Dermis microvascular lymphatic vessel endothelial cell (primary cell): ENCODE results near the gene PINLYP. TPM values are rescaled to one million over a fixed set of nuclear protein-coding genes. Genes with fewer than 3 reads are reported as not detected.
"Not testable (repeated sequence)": the region's sequence is repeated elsewhere in the genome, so short reads cannot be mapped to it uniquely, and the experiment has no call there.

Experiments
- DNase-seq, 2 donors: peaks; one replicate each; pipeline versions ENCODE4 v3.0.0 to v3.0.0-alpha.2; 2010; ENCODE audit warnings: low read depth in 2 of 2
- total RNA-seq: library from RNA; depleted of rRNA; stranded (reverse); fragments of >200 nt; gene quantifications from 2 replicates; pipeline ENCODE4 v1.2.1, GENCODE V29; 2014

PINLYP gene
- total RNA-seq, 1 donor from 2014 or later: 4.5 TPM

DNA sequence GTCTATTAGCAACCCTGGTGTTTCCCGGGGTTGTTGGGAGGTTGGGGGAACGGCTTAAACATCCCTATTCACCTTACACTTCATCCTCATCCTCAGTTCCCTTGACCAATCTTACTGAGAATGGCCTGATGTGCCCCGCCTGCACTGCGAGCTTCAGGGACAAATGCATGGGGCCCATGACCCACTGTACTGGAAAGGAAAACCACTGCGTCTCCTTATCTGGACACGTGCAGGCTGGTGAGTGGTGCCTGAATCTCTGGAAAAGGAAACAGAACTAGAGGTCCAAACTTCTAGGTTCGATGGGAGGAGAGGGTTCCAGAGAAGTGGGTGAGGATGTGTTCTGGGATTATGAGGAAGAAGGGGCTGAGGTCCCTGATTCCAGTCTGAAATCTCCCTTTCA lies 5.9 kb downstream of the PINLYP start:
- no peak for DNase-seq

DNA sequence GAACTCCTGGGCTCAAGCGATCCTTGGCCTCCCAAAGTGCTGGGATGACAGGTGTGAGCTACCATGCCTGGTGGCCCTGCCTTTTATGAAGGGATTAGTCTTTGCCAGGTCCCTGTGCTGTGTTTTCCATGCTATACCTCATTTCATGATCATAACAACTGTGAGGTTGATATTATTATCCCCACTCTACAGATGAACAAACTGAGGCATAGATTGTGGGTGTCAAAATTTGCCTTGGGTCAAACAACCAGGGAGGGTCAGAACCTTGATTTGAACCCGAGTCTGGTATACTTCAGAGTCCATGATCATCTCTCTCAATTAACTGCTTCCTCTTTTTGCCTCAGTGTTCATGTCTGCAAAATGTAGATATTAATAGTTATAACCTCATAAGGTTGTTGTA lies 6.9 kb downstream of the PINLYP start:
- no peak for DNase-seq

- DNase-seq: no peak
Measured at GRCh38 chr19:43584484-43584883, 8.9 kb downstream of the PINLYP start.

DNA sequence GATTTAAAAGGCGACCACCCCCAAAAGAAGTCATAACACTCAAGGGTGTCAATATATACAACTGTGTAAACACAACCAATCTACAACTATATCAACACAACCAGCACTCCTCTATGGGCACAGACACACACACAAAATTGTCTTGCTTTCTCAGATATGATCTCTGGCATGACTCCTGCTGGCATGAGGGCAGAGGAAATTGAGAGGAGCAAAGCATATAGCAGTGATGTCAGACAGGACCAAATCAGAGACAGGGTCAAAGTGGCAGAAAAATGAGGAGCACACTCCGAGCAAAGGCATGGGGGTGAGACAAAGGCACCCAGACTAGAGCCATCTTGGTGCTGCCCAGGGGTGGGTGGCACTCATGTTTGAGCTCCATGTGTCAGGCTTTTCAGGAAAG lies 10.7 kb downstream of the PINLYP start:
- DNase-seq: no peak

DNA sequence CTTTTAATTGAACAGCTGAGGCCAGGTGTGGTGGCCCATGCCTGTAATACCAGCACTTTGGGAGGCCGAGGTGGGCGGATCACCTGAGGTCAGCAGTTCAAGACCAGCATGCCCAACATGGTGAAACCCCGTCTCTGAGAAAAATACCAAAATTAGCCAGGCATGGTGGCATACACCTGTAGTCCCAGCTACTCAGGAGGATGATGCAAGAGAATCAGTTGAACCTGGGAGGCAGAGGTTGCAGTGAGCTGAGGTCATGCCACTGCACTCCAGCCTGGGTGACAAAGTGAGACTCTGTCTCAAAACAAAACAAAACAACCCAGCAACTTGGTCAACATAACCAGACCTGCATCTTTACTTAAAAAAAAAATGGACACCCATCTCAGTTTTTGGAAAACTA lies 11.4 kb downstream of the PINLYP start:
- not testable (repeated sequence) for DNase-seq

DNA sequence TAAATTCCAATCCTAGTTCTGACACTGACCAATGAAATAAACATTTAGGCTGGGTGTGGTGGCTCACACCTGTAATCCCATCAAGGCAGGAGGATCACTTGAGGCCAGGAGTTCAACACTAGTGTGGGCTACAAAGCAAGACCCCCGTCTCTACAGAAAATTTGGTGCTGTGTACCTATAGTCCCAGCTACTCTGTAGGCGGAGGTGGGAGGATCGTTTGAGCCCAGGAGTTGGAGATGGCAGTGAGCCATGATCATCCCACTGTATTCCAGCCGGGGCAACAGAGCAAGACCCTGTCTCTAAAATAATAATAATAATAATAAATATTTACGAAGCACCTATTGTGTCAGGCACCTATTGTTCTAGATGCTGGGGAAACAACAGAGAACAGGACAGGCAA lies 13.7 kb downstream of the PINLYP start:
- DNase-seq: no peak

- DNase-seq: no peak
Measured at GRCh38 chr19:43589678-43590077, 14.1 kb downstream of the PINLYP start.

DNA sequence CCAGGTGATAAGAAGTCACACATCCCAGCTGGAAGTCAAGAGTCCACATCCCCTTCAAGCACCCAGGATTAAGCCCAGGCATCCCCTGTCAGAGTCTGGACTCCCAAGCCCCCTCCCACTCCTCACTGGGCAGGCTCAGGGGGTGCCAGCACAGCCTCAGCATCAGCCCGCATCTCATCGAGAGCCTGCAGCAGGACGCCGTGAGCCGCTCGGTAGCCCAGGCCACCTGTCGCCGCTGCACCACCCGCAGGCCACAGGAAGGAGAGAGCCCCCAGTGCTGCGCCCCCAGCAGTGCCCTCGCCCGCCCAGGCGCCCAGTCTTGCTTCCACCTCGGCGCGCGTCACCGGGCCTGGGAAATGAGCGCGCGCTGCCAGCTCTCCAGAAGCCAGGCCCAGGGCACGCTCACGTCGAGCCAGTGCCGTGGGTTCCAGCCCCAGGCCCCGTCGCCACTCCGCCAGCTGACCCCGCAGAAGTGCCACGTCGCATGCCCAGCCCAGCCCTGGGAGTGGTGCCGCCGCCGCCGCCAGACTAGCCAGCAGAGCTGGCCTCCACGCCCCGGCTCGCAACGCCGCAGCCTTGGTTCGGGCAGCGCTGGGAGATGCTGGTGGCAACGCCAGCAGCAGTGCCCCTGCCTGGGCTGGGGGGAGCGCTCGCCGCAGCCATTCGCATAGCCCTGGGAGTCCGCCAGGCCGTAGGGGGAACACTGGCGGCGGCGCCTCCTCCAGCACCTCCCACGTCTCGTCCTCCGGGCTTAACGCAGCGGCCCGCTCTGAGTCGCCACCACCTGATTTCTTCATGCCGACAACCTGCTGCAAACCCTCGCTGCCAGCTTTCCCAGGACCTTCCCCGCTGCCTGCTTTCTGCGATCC lies 16.5 kb downstream of the PINLYP start:
- no peak for DNase-seq

DNA sequence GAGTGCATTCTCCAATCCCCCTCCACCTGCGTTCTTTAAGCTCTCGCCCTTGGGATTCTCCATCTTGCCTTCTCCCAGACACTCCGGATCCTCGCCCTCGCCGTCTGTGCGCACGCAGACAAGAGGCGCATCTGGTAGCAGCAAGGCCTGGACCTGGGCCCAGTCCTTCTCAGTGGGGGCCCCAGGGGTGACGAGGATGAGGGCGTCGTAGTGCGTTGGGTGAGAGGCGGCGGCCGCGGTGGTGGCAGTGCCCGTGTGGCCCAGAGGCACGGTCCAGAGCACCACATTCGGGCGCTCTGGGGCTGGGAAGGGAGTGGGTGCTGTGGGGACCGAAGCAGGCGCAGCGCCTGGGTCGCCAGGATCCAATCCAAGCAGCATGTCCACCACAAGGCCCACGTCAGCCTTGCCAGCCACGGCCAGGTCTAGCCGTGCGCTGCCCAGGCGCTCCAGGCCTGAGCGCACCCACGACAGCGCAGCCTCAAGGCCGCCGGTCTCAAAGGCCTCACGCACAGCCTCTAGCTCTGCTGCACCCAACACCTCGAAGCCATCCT lies 17.3 kb downstream of the PINLYP start:
- DNase-seq: no peak

DNA sequence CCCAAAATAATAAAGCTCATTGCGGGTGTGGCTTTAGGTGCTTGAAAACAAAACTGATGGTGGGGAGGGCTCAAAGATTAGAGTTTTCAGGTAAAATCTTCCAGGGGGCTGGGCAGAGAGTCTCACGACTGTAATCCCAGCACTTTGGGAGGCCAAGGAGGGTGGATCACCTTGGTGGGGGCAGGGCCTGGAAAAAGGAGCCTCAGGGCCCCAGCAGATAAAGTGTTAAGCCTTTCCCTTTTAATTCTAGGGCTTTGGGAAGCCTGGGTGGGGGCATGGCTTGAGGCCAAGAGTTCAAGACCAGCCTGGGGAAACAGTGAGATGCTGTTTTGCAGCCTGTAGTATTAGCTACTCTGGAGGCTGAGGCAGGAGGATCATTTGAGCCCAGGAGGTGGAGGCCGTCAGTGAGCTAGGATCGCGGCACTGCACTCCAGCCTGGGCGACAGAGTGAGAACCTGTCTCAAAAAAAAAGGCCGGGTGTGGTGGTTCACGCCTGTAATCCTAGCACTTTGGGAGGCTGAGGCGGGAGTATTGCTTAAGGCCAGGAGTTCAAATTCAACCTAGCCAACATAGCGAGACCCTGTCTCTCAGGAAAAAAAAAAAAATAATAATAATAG lies 18.6 kb downstream of the PINLYP start:
- DNase-seq: no peak

DNA sequence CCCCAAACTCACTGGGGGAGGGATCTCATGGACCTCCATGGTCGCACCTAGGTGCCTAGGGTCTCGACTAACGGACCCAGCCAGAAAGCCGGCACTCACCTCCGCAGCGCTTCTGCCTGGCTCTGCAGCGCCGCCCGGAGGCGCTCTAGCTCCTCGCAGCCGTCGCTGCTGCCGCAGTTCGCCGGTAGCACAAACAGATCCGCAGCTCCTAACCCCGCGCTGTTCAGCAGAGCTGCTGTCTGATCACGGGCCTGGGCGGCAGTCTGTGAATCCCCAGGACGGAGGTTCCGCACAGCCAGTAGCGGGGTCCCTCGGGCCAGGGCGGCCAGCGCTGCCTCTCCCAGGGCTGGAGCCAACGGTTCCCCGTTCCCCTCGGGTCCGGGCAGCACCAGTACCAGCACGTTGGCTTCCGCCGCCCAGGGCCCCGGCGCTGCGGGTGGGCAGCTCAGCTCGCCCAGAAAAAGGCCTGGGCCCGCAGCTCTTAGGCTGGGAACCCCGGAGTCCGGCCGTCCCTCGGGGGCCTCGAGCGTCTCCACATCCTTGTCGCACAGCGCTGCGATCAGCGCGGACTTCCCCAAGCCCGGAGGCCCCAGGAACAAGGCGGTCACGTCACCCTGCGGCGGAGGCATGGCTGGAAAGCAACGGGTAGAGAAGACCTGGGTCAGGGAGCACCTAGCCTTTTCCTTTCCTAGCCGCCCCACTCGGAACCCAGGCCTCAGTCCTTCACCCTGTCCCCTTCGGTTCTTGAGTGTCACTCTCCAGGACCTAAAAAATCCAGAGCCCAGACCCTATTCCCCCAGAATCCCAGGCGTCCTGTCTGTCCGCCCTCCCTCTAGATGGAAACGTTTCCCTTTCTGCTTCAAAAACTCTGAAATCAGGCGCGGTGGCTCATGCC lies 19.4 kb downstream of the PINLYP start:
- peak; percentile 60 to 81 for DNase-seq

- DNase-seq: no peak
Measured at GRCh38 chr19:43595605-43595998, 20.0 kb downstream of the PINLYP start.

DNA sequence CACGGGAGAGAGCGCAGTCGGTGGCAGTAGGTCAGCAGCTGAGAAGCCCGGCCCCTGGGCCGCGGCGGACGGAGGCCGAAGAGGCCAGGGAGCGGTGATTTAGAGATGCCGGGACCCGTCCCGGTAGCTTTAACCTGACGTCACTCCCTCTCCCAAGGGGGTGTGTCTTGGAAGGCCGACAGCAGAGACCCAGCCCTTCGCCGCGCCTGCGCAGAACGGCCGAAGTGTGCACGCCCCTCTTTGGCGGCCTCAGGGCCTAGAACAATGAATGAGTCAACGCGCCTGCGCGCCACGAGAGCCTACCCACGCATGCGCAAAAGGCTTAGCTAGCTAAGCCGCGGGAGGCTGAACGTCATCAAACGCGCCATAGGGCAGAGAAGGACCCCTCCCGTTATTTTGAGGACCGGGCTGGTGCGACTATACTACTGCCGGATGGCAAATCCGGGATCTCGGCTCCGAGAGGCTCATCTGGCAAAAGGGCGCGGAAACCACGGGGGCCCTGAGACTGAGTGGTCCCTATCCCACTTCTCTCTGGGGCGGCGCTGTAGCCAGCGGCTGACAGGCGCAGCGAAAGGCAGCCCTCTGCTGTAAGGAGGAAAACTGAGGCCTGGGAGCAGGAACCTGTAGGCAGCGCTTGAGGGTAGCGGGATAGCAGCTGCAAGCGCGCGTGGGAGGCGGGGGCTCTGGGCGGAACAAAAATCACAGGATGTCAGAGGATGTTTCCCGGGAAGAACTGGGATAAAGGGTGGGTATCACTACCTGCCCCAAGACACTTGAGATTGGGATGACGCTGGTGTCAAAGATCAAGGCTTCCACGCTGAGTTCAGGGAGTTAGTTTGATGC lies 20.6 kb downstream of the PINLYP start, which contains the start of the genes IRGQ and ZNF576:
Gene IRGQ (minus strand): TSS at position 136 of the 843 bp plus-strand sequence. CDS start 796 bp downstream, outside the sequence.
Gene ZNF576 (plus strand): TSS at position 597 of the 843 bp plus-strand sequence. CDS start 514 bp downstream, outside the sequence.
- DNase-seq: peak; percentile 99 to 100

DNA sequence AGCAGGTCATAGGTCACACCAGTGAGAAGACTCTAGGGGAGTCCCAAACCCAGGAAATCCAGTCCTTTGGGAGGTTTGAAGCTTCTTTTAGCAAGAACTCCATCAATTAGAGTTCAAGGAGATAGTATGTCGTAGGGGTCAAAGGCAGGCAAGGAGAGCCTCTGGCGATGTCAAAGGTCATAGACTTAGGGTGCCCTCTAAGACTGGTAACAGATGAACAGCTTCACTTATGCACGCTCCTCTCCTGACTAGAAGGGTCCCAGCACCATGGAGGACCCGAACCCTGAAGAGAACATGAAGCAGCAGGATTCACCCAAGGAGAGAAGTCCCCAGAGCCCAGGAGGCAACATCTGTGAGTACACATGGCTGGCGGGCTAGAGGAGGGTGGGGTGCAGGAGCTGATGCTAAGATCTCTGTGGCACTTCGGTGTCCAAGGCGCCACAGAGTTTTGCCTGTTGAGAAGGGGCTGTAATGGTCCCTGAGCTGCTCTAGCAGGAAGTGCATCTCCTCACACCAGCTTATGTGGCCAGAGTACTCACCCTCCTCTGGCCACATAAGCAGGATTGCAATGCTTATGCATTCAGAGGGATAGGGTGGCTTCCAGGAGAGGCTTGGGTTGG lies 21.4 kb downstream of the PINLYP start:
- DNase-seq: peak in 1 of 2 donors; percentile 7

DNA sequence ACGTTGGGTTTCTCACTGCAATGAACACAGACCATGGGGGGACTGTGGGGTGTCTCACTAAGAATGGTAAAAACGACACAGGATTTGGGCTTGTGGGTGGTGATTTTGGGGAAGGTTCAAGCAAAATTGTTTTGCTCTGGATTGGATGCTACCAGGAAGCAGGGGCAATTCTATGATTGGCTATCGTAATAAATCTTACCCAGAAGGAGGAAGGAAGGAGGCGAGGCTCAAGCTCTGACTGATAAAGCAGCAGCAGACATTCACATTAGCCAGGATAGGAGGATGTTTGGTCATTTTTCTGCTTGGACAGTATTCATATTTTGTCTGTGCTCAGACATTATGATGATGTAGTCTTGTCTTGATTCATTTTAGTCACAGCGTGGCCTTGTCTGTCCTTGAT lies 22.3 kb downstream of the PINLYP start:
- DNase-seq: no peak

DNA sequence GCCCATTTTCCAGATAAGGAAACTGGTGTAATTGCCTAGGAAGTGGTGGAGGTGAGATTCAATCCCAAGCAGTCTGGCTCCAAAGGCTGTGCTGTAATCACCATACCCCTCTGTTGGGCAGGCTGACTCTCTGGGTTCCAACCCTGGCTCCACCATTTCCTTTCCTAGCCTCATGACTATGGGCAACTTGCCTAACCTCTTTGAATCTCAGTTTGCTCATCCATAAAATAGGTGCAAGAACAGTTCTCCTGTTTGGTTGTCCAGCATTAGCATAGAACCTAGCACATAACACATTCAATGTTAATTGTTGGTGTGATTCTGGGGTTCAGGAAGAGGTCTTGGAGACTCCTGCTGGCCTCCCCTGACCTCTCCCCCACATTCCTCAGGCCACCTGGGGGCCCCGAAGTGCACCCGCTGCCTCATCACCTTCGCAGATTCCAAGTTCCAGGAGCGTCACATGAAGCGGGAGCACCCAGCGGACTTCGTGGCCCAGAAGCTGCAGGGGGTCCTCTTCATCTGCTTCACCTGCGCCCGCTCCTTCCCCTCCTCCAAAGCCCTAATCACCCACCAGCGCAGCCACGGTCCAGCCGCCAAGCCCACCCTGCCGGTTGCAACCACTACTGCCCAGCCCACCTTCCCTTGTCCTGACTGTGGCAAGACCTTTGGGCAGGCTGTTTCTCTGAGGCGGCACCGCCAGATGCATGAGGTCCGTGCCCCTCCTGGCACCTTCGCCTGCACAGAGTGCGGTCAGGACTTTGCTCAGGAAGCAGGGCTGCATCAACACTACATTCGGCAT lies 23.0 kb downstream of the PINLYP start:
- no peak for DNase-seq

DNA sequence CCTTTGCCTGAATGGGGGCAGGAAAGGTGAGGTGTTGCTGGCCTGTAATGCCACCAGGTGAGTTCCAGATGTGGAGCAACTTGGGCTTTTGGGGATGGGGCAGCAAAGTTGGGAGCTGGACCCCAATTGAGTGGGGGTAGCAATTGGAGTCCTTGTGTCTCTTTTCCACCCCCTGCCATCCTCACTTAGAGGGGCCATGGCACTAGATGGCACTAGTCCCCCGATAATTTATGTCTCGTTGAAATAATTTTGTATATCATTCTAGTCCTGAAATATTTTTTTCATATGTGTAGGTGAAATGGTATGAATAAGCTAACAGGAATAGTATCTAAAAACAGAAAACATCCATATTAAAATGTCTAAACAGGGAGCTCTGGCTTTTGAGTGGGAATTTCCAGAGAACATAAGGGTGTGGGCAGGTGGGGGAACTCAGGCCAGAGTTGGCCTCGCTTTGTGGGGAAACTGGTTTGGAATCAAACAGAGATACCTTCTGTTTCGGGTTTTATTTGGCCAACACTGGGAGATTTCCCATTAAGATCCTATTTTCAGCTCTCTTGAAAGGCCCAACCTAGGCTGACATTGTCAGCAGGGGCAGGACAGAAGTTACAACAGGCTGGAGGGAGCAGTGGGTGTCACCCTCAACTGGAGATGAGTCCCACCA lies 24.2 kb downstream of the PINLYP start:
- DNase-seq: no peak

- DNase-seq: not testable (repeated sequence)
Measured at GRCh38 chr19:43600326-43600725, 24.7 kb downstream of the PINLYP start.
